CD4-positive, alpha-beta T cell treated with Interleukin-6 for 4 hours (primary cell): ENCODE results near the gene TAF3.
A peak's percentile ranks its signal among the peaks of the same experiment; 100 is the strongest.
"Not testable (repeated sequence)": the region's sequence is repeated elsewhere in the genome, so short reads cannot be mapped to it uniquely, and the experiment has no call there.

ENCODE experiments used
- DNase-seq: peaks from one replicate; pipeline ENCODE4 v3.0.0-alpha.2; 2020; ENCODE audit warnings: mixed read lengths

TAF3 gene

GRCh38 chr10:7818295-7819120 is at the start of gene TAF3:
Gene TAF3 (plus strand): TSS chr10:7818505. CDS start chr10:7818710, 205 bp downstream.
- DNase-seq: peak; percentile 95

GRCh38 chr10:7773845-7774801 is 44.2 kb upstream of the TAF3 start:
- no peak for DNase-seq

- DNase-seq: no peak
These were observed 41.5 kb upstream of the TAF3 start for GRCh38 chr10:7776777-7777176.

- DNase-seq: not testable (repeated sequence)
These were observed 36.1 kb upstream of the TAF3 start for GRCh38 chr10:7782194-7782593.

- no peak for DNase-seq
These were observed 31.9 kb upstream of the TAF3 start for GRCh38 chr10:7786430-7786829.

- DNase-seq: no peak
These were observed 31.0 kb upstream of the TAF3 start for GRCh38 chr10:7787150-7787856.

- DNase-seq: peak; percentile 97
These were observed 30.3 kb upstream of the TAF3 start, which contains the start of the genes ATP5F1C and KIN for GRCh38 chr10:7787857-7788638. Gene ATP5F1C (plus strand): TSS chr10:7788177. CDS start chr10:7788208, 31 bp downstream. Gene KIN (minus strand): TSS chr10:7787993. CDS start chr10:7787933, 60 bp downstream.

- peak; percentile 3 for DNase-seq
These were observed 29.5 kb upstream of the TAF3 start for GRCh38 chr10:7788639-7789286.

- no peak for DNase-seq
These were observed 28.9 kb upstream of the TAF3 start for GRCh38 chr10:7789390-7789789.

- DNase-seq: no peak
These were observed 25.8 kb upstream of the TAF3 start for GRCh38 chr10:7792541-7792940.

GRCh38 chr10:7794251-7795026 is 23.9 kb upstream of the TAF3 start:
- DNase-seq: no peak

GRCh38 chr10:7795605-7796004 is 22.7 kb upstream of the TAF3 start:
- no peak for DNase-seq

- DNase-seq: no peak
These were observed 20.7 kb upstream of the TAF3 start for GRCh38 chr10:7797582-7797981.

GRCh38 chr10:7802606-7803005 is 15.7 kb upstream of the TAF3 start:
- no peak for DNase-seq

- DNase-seq: no peak
These were observed 14.1 kb upstream of the TAF3 start for GRCh38 chr10:7804216-7804615.

- no peak for DNase-seq
These were observed 13.6 kb upstream of the TAF3 start for GRCh38 chr10:7804741-7805140.

GRCh38 chr10:7808686-7809267 is 9.5 kb upstream of the TAF3 start:
- DNase-seq: no peak

GRCh38 chr10:7810443-7810842 is 7.9 kb upstream of the TAF3 start:
- DNase-seq: no peak

- DNase-seq: no peak
These were observed 7.3 kb upstream of the TAF3 start for GRCh38 chr10:7811000-7811399.

- DNase-seq: not testable (repeated sequence)
These were observed 6.6 kb upstream of the TAF3 start for GRCh38 chr10:7811743-7812142.
